ENCODE data around the gene CNTNAP2. TPM values are rescaled to one million over a fixed set of nuclear protein-coding genes. Genes with fewer than 3 reads are reported as not detected.

Gene CNTNAP2
- total and polyA plus RNA-seq, 2 of the 8 experiments (the other 6 are each of a cell fraction or from before 2014, with no cell fraction given): 27.9 to 71.0 TPM

GRCh38 chr7:148230296-148230695, 2113.7 kb downstream of the CNTNAP2 start:
- H2BK120ac ChIP-seq (replicated peaks; ENCODE audit: low read depth, low read length): no peak overlapping the region
- H3K79me1 ChIP-seq (ENCODE audit: low read depth, low read length): no peaks in the 10 kb centered on the region
- no peak overlapping the region for H4K5ac ChIP-seq (ENCODE audit: insufficient read length, low read depth, low read length)
- no peak overlapping the region for H2AK5ac ChIP-seq (ENCODE audit: low read depth, low read length)
- no peak overlapping the region for H3K23ac ChIP-seq (ENCODE audit: insufficient read length)
- H2BK12ac ChIP-seq (ENCODE audit: low read depth, low read length): no peak overlapping the region
- TF ChIP-seq SAP30 (IDR thresholded peaks at IDR 0.05; ENCODE audit: insufficient read depth, insufficient replicate concordance, low read length): no peak
- DNase-seq (ENCODE audit: low read depth in 1 of 2, low spot score in 2 of 2) (no peak), FAIRE-seq (peak; percentile 58)
- H3K9me3 ChIP-seq (ENCODE audit: insufficient read depth in 2 of 2, low read depth in 1 of 2, low read length in 1 of 2): no peaks in the 10 kb centered on the region
- no peak overlapping the region for H3K4me2 ChIP-seq (ENCODE audit: insufficient read depth in 1 of 2, low read depth in 2 of 2, low read length in 2 of 2)
- 89% methylated on average over 3 of the region's 3 CpGs; no CpG with 5 or more reads in 1 of the 2 experiments for WGBS, 2 experiments (ENCODE audit: extremely low coverage in 1 of 2, insufficient coverage in 1 of 2, insufficient read length in 1 of 2, insufficient replicate concordance in 2 of 2, low coverage in 1 of 2, low lambda C conversion rate in 2 of 2, missing lambda C conversion rate in 1 of 2)
- H3K9ac ChIP-seq (replicated peaks in 1 of 4; ENCODE audit: extremely low read depth in 1 of 4, low read depth in 3 of 4, low read length in 3 of 4): no peak overlapping the region
- no peaks in the 10 kb centered on the region for H3K36me3 ChIP-seq (ENCODE audit: control insufficient read depth in 2 of 4, insufficient read depth in 4 of 4, low read length in 3 of 4)
- no peak overlapping the region for H3K4me3 ChIP-seq (ENCODE audit: extremely low read depth in 1 of 4, insufficient read depth in 2 of 4, low read depth in 3 of 4, low read length in 4 of 4)
- ChIA-PET POLR2A (ENCODE audit: partially characterized antibody) (no interaction called here), CTCF (ENCODE audit: partially characterized antibody) (interaction anchor here (2.4 kb wide), 1 partner anchor 11 kb away, joined by 12 read pairs; no protein-coding TSS in a partner anchor)
- no peak overlapping the region for H3K14ac ChIP-seq (ENCODE audit: insufficient read length)
- no peaks in the 10 kb centered on the region for H3K27me3 ChIP-seq (replicated peaks in 1 of 4; ENCODE audit: control insufficient read depth in 3 of 4, extremely low read depth in 1 of 4, insufficient read depth in 3 of 4, low read length in 3 of 4)
- no peak overlapping the region for H2AFZ ChIP-seq (ENCODE audit: low read length)
- H4K91ac ChIP-seq (replicated peaks; ENCODE audit: insufficient read length, low read length): no peak overlapping the region
- H3K4ac ChIP-seq (replicated peaks; ENCODE audit: insufficient read length, low read depth, low read length): no peak overlapping the region
- H3K56ac ChIP-seq (replicated peaks; ENCODE audit: insufficient read length, low read depth, low read length): no peak overlapping the region
- H2BK20ac ChIP-seq (ENCODE audit: low read length): no peak overlapping the region
- H3K27ac ChIP-seq (ENCODE audit: low read depth, low read length): no peak overlapping the region
- no peak overlapping the region for H2BK15ac ChIP-seq (ENCODE audit: low read length)
- no peak overlapping the region for H4K8ac ChIP-seq (ENCODE audit: extremely low read depth, insufficient read depth, low read length)
- 0 out of 7 replicates have a peak, but pooled peaks cover 0 to 2% (median 0%) of the 10 kb centered on the region in 4 experiments for H3K4me1 ChIP-seq (replicated peaks in 1 of 4; ENCODE audit: control insufficient read depth in 3 of 4, insufficient read depth in 4 of 4, low read length in 3 of 4)
- no peak overlapping the region for H3K18ac ChIP-seq (ENCODE audit: extremely low read depth, low read length)
- H3K79me2 ChIP-seq (ENCODE audit: control insufficient read depth in 1 of 2, insufficient read depth in 2 of 2, low read length in 2 of 2): no peaks in the 10 kb centered on the region
- no peak overlapping the region for H2BK5ac ChIP-seq (ENCODE audit: low read depth, low read length)
- H3K23me2 ChIP-seq (ENCODE audit: low read depth, low read length): no peaks in the 10 kb centered on the region
- no peaks in the 10 kb centered on the region for H4K20me1 ChIP-seq (replicated peaks in 1 of 2; ENCODE audit: control insufficient read depth in 1 of 2, insufficient read depth in 2 of 2, low read length in 2 of 2)
